ENCODE measurements around the gene CIT.
"Not testable (repeated sequence)": the region's sequence is repeated elsewhere in the genome, so short reads cannot be mapped to it uniquely, and the experiment has no call there.

CIT gene

DNA sequence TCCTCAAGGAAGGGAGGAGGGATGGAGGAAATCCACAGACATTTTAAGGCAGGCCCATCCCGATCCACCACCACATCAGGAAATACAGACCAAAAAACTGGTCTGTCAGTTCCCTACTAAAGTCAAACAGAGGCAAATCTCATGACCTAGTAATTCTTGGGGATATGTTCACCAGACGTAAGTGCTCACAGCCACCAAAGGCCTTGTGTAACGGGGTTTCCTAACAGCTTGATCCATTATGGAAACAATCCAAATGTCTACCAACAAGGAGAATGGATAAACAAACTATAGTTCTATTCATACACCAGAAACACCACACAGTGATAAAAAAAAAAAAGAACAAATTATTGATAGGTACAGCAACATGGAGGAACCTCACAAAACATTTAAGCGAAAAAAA lies 136.3 kb downstream of the CIT start:
- DNase-seq (ENCODE audit: low read depth in 4 of 4, low spot score in 1 of 4), result no peak

DNA sequence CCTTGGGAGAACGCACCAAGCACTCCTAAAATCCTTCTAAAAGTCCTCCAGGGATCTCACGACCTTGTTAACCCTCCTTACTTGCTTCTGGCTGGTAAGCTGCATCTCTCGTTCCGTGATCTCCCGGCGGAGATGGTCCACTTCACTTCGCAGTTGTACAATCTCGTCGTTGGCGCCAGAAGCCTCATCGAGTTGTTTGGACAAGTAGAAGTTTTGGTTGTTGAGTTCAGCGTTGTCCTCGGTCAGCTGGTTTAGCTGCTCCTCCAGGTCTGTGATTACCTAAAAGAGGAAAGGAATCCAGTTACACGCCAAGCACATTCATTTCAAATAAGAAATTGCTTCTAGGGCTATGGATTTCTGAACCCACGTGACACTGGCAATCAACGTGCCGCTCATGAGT lies 142.0 kb downstream of the CIT start:
- DNase-seq (ENCODE audit: low read depth in 4 of 4, low spot score in 1 of 4), result no peak

GRCh38 chr12:119730381-119730780 lies 146.7 kb downstream of the CIT start:
- DNase-seq (ENCODE audit: low read depth in 4 of 4, low spot score in 1 of 4), result no peak

- DNase-seq (ENCODE audit: low read depth in 4 of 4, low spot score in 1 of 4), result no peak
These were observed 147.2 kb downstream of the CIT start for GRCh38 chr12:119729871-119730270.

DNA sequence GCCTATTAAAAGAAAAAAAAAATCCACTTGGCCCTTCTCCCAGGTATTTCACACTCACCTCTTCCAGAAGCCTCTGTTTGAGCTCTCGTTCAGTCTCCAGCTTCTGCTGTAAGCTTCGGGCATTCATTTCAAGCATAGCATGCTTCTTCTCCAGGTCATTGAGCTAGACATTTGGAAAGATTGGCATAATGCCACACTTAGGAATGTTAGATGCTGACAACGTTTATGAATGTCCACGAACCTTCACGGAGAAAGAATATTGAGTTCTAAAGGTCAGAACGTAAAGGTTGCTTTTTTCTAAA lies 148.7 kb downstream of the CIT start:
- DNase-seq (ENCODE audit: low read depth in 4 of 4, low spot score in 1 of 4), result no peak

- DNase-seq (ENCODE audit: low read depth in 4 of 4, low spot score in 1 of 4), result no peak
These were observed 149.3 kb downstream of the CIT start for GRCh38 chr12:119727600-119728443.

GRCh38 chr12:119725523-119725922 lies 151.6 kb downstream of the CIT start:
- no peak for DNase-seq (ENCODE audit: low read depth in 4 of 4, low spot score in 1 of 4)

GRCh38 chr12:119721306-119721705 lies 155.8 kb downstream of the CIT start:
- DNase-seq (ENCODE audit: low read depth in 4 of 4, low spot score in 1 of 4), result no peak

DNA sequence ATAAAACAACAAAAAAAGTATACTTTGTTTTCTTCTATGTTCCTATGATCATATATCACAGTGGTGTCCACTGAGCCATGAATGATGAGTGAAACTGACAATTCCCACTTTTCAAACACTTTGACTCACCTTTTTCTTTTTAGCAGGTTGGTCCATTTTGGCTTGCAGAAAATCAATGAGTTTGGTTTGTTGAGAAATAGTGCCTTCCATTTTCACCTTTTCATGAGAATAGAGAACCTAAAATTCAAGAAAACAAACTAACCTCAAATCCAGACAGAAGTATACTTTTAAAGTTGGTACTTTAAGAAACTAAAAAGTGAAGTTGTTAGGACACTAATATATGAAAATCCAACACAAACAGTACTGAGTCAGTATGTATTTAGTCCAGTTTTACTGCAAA lies 156.8 kb downstream of the CIT start:
- no peak for DNase-seq (ENCODE audit: low read depth in 4 of 4, low spot score in 1 of 4)

DNA sequence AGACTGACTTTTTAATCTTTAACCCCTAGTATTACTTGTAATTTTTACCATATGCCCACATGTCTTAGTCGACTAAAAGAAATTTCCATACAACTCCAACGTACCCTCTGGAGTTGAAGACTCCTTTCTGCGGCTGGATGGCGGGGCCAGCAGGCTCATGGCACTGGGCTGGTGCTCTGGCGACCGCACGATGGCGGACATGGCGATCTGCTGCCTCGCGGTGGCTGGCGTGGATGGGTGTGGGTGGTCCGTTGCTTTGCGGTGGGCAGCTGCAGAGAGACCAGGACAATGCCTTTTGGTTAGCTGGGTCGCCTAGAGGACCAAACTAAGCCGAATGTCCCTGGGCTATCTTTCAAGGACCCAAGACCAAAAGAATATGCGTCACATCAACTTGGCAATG lies 159.0 kb downstream of the CIT start:
- DNase-seq (ENCODE audit: low read depth in 4 of 4, low spot score in 1 of 4), result no peak

DNA sequence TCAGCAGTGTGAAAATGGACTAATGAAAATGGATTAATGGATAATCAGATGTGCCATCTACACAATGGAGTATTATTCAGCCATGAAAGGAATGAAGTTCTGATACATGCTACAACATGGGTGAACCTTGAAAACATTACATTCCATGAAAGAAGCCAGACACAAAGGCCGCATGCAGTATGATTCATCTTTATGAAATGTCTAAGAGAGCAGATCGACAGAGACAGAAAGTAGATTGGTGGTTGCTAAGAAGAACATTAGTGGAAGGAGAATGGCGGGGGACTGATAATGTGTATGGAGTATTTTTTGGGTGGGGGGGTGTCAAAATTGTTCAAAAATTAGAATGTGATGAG lies 161.9 kb downstream of the CIT start:
- DNase-seq (ENCODE audit: low read depth in 4 of 4, low spot score in 1 of 4), result no peak

DNA sequence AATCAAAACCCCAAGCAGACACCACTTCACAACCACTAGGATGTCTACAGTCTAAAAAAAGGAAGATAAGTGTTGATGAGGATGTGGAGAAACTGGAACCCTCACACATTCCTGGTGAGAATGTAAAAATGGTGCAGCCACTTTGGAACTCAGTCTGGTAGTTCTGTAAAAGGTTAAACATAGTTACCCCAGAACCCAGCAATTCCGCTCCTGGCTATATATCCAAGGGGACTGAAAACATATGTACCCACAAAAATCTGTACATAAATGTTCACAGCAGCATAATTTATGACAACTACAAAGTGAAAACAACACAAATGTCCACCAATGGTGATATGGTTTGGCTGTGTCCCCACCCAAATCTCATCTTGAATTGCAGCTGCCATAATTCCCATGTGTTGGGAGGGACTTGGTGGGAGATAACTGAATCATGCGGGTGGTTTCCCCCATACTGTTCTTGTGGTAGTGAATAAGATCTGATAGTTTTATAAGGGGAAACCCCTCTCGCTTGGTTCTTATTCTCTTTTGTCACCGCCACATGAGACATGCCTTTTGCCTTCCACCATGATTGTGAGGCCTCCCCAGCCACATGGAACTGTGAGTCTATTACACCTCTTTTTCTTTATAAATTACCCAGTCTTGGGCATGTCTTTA lies 162.4 kb downstream of the CIT start:
- no peak for DNase-seq (ENCODE audit: low read depth in 4 of 4, low spot score in 1 of 4)

GRCh38 chr12:119713551-119714031 lies 163.5 kb downstream of the CIT start:
- no peak for DNase-seq (ENCODE audit: low read depth in 4 of 4, low spot score in 1 of 4)

DNA sequence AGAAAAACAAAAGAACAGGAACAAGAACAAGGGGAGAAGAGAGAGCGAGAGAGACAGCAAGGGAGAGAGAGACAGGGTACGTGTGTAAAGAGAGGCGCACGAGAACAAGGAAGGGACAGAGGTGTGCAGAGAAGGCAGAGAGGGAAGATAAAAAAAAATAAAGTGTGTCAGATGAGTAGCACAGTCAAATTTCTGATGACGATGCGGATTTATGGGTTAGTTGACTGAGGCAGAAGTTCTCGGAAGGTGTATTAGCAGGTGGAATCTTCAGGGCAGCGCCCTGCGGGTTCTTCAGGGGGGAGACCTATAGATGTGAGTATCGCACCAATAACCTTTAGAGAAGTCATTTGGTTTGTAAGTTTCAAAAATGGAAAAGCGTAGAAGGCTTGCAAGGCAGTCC lies 164.4 kb downstream of the CIT start:
- no peak for DNase-seq (ENCODE audit: low read depth in 4 of 4, low spot score in 1 of 4)

- DNase-seq (ENCODE audit: low read depth in 4 of 4, low spot score in 1 of 4), result no peak
These were observed 165.4 kb downstream of the CIT start for GRCh38 chr12:119711693-119712092.

GRCh38 chr12:119710965-119711551 lies 166.1 kb downstream of the CIT start:
- no peak for DNase-seq (ENCODE audit: low read depth in 4 of 4, low spot score in 1 of 4)

DNA sequence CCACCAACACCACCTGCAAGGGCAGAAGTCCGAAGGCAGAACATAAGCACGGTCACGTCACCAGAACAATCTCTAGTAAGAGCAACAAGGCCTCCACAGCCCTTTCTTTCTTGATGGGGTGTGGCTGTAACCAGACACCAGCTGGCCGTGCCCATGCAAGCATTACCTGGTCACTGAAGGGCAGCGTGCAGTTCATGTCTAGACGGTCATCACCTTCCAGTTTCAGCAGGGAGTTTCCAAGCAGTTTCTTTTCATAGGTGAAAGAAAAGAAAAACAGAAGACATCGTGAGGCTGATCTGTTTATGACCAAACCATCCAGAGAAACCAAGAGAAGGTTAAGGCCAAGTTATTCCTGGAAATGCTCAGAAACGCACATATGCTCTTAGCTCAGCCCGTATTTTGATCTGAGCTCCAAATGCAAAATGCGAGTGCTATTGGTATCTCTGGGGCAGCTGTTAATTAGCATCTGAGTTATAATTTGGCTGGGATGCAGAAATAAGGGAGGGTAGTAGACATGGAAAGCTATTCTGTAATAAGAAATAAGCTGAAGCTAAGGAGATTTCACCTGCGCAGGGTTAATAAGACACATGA lies 166.7 kb downstream of the CIT start:
- no peak for DNase-seq (ENCODE audit: low read depth in 4 of 4, low spot score in 1 of 4)

- not testable (repeated sequence) for DNase-seq (ENCODE audit: low read depth in 4 of 4, low spot score in 1 of 4)
These were observed 170.7 kb downstream of the CIT start for GRCh38 chr12:119706427-119706826.

DNA sequence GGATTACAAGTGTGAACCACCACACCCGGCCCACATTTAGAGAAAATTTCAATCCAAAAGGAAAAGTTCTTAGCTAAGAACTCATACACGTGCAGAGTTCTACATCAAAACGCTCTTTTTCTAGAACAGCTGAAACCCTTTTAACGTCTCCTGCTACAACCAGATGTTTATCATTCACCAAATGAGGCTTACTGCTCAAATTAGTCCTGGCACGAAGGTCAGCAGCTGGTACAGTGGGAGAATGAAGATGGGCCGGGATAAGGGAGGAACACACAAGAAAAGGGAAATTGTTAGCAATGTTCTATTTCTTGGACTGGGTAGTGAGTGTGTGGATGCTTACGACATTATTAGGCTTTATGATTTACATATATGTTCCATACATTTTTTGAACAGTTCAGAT lies 171.9 kb downstream of the CIT start:
- no peak for DNase-seq (ENCODE audit: low read depth in 4 of 4, low spot score in 1 of 4)

DNA sequence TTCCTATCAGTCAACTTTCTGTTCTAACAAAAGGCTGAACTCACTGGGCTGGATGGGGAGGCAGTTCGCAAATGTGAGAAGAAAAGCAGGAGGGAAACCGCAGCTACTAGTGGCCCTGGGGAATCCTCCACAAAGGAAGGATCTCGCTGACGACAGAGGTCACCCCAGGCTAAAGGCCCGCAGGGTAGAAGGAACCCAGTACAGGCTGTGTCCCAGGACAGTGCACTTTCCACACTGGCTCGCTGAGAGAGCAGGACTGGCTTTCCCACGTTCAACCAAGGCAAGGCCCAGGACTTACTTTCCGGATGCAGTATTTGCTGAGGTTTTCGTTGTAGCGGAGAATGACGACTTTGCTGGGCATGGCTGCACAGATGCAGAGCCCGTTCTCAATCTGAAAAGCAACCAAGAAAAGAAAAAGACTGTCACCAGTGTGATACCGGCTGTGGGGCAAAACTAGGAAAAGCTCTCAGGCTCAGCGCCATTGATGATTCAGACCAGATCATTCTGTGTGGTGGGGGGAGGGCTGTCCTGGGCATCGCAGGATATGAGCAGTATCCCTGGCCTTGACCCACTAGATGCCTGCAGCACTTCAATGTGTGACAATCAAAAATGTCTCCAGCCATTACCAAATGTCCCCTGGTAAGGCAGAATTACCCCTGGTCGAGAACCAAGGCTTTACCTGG lies 172.9 kb downstream of the CIT start:
- no peak for DNase-seq (ENCODE audit: low read depth in 4 of 4, low spot score in 1 of 4)

DNA sequence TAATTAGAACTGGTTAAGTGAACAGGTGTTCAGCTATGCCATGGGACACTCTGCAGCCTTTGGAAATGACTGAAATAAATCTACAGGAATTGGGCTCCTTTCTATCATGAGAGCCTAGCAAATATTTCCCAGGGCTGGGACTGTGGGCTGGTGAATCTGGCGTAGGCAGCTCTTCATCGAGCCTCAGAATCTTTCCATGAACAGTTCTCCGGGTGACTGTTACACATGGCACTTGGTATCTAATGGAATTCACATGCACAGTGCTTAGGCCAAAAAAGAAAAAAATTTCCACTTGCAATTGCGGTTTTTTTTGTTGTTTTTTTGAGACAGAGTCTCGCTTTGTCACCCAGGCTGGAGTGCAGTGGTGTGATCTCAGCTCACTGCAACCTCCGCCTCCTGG lies 177.0 kb downstream of the CIT start:
- no peak for DNase-seq (ENCODE audit: low read depth in 4 of 4, low spot score in 1 of 4)

All from stimulated activated CD4-positive, alpha-beta T cell treated with anti-CD3 and anti-CD28 coated beads, Interleukin-1b, Interleukin-23, amount 100 ng/mL, for 24 hours (primary cell).